Heart left ventricle (tissue), 13 donors: ENCODE results near the gene STK32C.

ENCODE experiments used
- CTCF ChIP-seq, 12 donors: fragments of 200-600 bp; sonication (generic) in 4 of 12; IDR thresholded peaks; one replicate each; pipeline versions ENCODE4 v1.5.0 to v1.8.0; 2018 to 2022; ENCODE audit warnings: antibody characterized with exemption in 12 of 12, mild to moderate bottlenecking in 5 of 12
- POLR2A ChIP-seq, 2 donors: fragments of 450-650 bp; IDR thresholded peaks; one replicate each; pipeline ENCODE4 v1.6.1; 2017; ENCODE audit warnings: antibody characterized with exemption in 2 of 2, mild to moderate bottlenecking in 2 of 2, moderate library complexity in 2 of 2
- donor health status: ischemic (EF 13 %, LVEDD 7.1; RV severe dilation, severe dysfunction).
- donor health status: DM: no; HTN: yes; CAD: no.
- donor health status: DM: no; HTN: no; CAD: no.
- donor health status: ischemic (EF 25% LVEDD 6.9; RV normal size, moderate dysfunction).
- donor health status: ischemic (EF 25% LVEDD 5.7; RV mildly dilated, moderate dysfunction).
- donor health status: ischemic (EF 35%, LVEDD 5.7; RV mildly dilated, moderate dysfunction).
- donor health status: nonischemic (EF 11% LVEDD 7.7; RV severe dilation, severe dysfunction).
- donor health status: DM: yes; HTN: yes; CAD: no.
- donor health status: PGD.
- donor health status: ischemic (EF 29% LVEDD 5.4; RV normal size, mild dysfunction).
- donor health status: nonischemic (EF 23%, LVEDD 6.1; RV moderate dilation, normal function).

- TF ChIP-seq CTCF (IDR thresholded peaks at IDR 0.05) (no peak), POLR2A (IDR thresholded peaks at IDR 0.05) (no peak)
Observed at GRCh38 chr10:132356621-132357195, 49.0 kb upstream of the STK32C start.
